Body of pancreas (tissue), 4 donors: ENCODE results near the gene DDT. TPM values are rescaled to one million over a fixed set of nuclear protein-coding genes. Genes with fewer than 3 reads are reported as not detected.
"Not testable (repeated sequence)": the region's sequence is repeated elsewhere in the genome, so short reads cannot be mapped to it uniquely, and the experiment has no call there.

Source experiments
- ATAC-seq: fragments of 150-250 bp; one replicate; pipeline ENCODE4 v1.9.1; 2016
- DNase-seq, 4 donors: peaks; one replicate each; pipeline ENCODE4 v3.0.0-alpha.2; 2019
- H3K27ac ChIP-seq, 4 donors: fragments of 200-600 bp; sonication (generic); 1 replicate in 3 of 4; 2 replicates in 1 of 4; pipeline versions ENCODE4 v1.5.1 to v1.6.1; 2016 to 2019; ENCODE audit warnings: mild to moderate bottlenecking in 1 of 4, mixed read lengths in 1 of 4, moderate library complexity in 1 of 4
- H3K27me3 ChIP-seq, 2 donors: fragments of 200-600 bp; sonication (generic); one replicate each; pipeline ENCODE4 v1.6.0; 2016; ENCODE audit warnings: mild to moderate bottlenecking in 1 of 2
- H3K36me3 ChIP-seq, 2 donors: fragments of 200-600 bp; sonication (generic); replicated peaks in 1 of 2; 2 replicates each; pipeline ENCODE4 v1.5.1; 2016; ENCODE audit warnings: low read depth in 2 of 2; ENCODE audit not compliant: insufficient read depth in 1 of 2
- H3K4me1 ChIP-seq: fragments of 200-600 bp; sonication (generic); one replicate; pipeline ENCODE4 v1.6.0; 2016
- H3K4me3 ChIP-seq, 2 donors: fragments of 200-600 bp; sonication (generic); 1 replicate in 1 of 2; 2 replicates in 1 of 2; pipeline ENCODE4 v1.5.1; 2016 to 2019
- H3K9me3 ChIP-seq, 3 donors: fragments of 200-600 bp; sonication (generic); 1 replicate in 2 of 3; 2 replicates in 1 of 3; pipeline ENCODE4 v1.5.1; 2016
- CTCF ChIP-seq, 7 experiments: fragments of 450-650 bp in 4 of 7; fragments of 200-600 bp in 3 of 7; sonication (generic) in 3 of 7; IDR thresholded peaks; one replicate each; pipeline ENCODE4 v1.5.1; 2016 to 2019; ENCODE audit warnings: antibody characterized with exemption in 7 of 7
- POLR2A ChIP-seq, 3 donors: fragments of 450-650 bp; IDR thresholded peaks; one replicate each; pipeline ENCODE4 v1.6.1; 2016; ENCODE audit warnings: antibody characterized with exemption in 3 of 3, mild to moderate bottlenecking in 2 of 3
- WGBS, 2 donors: methylation state at CpG; one replicate each; pipeline ENCODE4 v1.1.5; 2017; 5-methylcytosine and 5-hydroxymethylcytosine counted together
- intact Hi-C: fragments of 100-400 bp; cut with DNase I; formaldehyde crosslinking; loops from one replicate; pipeline ENCODE4 v1.15.1; 2023
- total RNA-seq, 2 donors: library from RNA; depleted of rRNA; stranded (reverse); fragments of >200 nt; gene quantifications; one replicate each; pipeline ENCODE4 v1.1.0, GENCODE V29; 2016

Gene DDT
- total RNA-seq, 2 donors from 2014 or later: 70.3 to 78.4 TPM

GRCh38 chr22:24003887-24004286, 29.6 kb upstream of the DDT start:
- WGBS, 2 donors: 67 to 80% methylated on average over 8 to 9 of the region's 9 CpGs
- Histone ChIP-seq H3K9me3 (no peaks in the 10 kb centered on the region), H3K27me3 (no peaks in the 10 kb centered on the region), H3K36me3 (no peaks in the 10 kb centered on the region), H3K4me1 (no peaks in the 10 kb centered on the region), H3K4me3 (no peak overlapping the region), H3K27ac (no peak overlapping the region)
- DNase-seq (no peak), ATAC-seq (no peak)
- TF ChIP-seq CTCF (IDR thresholded peaks at IDR 0.05): no peak
- no peak for TF ChIP-seq POLR2A (IDR thresholded peaks at IDR 0.05)
- intact Hi-C loops: no loop called here

DNA sequence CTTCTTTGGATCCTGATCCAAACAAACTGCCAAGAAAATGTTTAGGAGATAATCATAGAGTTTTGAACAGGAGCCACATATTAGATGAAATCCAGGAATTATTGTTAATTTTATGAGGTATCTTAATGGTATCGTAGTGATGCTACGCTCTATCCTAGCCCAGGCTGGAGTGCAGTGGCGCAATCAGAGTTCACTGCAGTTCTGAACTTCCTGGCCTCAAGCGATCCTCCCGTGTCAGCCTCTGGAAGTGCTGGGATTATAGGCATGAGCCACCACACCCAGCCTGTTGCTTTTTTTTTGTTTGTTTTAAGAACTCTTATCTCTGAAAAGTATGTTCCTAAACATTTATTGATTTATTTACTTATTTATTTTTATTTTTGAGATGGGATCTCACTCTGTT, 28.6 kb upstream of the DDT start:
- no peak for ATAC-seq
- intact Hi-C loops: no loop called here
- 83 to 85% methylated on average over 5 of the region's 5 CpGs for WGBS, 2 donors

DNA sequence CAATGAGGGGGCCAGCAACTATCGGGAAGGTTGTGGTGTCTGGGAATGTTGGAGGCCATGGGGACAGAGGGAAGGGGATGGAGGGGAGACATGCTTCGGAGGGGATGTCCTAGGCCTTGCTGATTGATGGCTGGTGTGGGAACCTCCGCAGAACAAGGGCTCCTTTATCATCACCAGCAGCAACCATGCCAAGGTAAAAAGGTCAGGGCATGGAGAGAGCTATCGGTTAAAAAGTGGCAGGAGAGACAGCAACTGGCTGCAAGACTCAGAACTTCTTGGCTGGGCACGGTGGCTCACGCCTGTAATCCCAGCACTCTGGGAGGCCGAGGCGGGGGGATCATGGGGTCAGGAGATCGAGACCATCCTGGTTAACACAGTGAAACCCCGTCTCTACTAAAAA, 28.0 kb upstream of the DDT start:
- Histone ChIP-seq H3K36me3 (no peaks in the 10 kb centered on the region), H3K4me1 (no peaks in the 10 kb centered on the region), H3K4me3 (no peak overlapping the region), H3K9me3 (no peaks in the 10 kb centered on the region), H3K27me3 (no peaks in the 10 kb centered on the region), H3K27ac (no peak overlapping the region)
- TF ChIP-seq CTCF (IDR thresholded peaks at IDR 0.05) (no peak), POLR2A (IDR thresholded peaks at IDR 0.05) (no peak)
- WGBS, 2 donors: 68 to 70% methylated on average over 10 of the region's 10 CpGs
- intact Hi-C loops: no loop called here
- DNase-seq (no peak), ATAC-seq (no peak)

More for the DNA sequence above, 28.6 kb upstream of the DDT start:
- Histone ChIP-seq H3K27ac (no peak overlapping the region), H3K4me3 (no peak overlapping the region), H3K36me3 (no peaks in the 10 kb centered on the region), H3K4me1 (no peaks in the 10 kb centered on the region), H3K27me3 (no peaks in the 10 kb centered on the region), H3K9me3 (no peaks in the 10 kb centered on the region)
- TF ChIP-seq POLR2A (IDR thresholded peaks at IDR 0.05): no peak
- TF ChIP-seq CTCF (IDR thresholded peaks at IDR 0.05): no peak
- DNase-seq: no peak

DNA sequence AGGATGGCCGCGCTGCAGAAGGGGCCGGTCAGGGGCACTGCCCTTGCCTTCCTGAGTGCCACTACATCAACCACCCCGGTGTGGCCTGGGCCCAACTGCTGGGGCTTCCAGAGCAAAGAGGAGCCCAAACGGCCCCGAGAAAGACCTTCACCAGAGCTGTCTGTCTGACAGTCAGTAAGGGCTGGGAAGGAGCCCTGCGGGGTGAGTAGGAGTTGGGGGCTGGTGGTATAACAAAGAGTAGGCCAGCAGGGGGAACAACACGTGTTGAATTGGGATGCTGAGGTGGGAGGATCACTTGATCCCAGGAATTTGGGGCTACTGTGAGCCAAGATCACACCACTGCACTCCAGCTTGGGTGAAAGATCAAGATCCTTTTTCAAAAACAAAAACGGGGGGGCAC, 27.1 kb upstream of the DDT start:
- ATAC-seq: no peak
- H3K27ac ChIP-seq: no peak overlapping the region
- intact Hi-C loops: no loop called here
- 79 to 80% methylated on average over 6 to 9 of the region's 9 CpGs for WGBS, 2 donors
- no peak for TF ChIP-seq CTCF (IDR thresholded peaks at IDR 0.05)
- TF ChIP-seq POLR2A (IDR thresholded peaks at IDR 0.05): no peak
- no peak overlapping the region for H3K4me3 ChIP-seq
- H3K27me3 ChIP-seq: no peaks in the 10 kb centered on the region
- H3K36me3 ChIP-seq: no peaks in the 10 kb centered on the region
- DNase-seq: no peak
- H3K4me1 ChIP-seq: no peaks in the 10 kb centered on the region
- no peaks in the 10 kb centered on the region for H3K9me3 ChIP-seq

DNA sequence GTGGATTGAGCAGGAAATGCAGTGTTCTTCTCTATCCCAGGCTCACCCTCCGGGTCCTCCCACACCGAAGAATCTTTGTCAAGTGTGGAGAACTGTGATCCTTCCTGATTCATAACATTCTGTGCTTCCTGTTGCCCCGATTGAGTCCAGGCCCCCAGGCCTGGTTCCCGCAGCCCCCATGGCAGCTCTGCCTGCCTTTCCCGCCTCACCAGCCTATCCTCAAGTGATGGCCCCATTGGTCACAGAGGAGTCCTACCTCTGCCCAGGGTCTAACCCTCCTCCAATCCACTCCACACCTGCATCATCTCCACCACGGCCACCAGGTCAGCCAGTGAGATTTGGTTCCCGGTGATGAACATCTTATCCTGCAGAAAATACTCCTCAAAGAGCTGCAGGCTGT, 25.5 kb upstream of the DDT start:
- not testable (repeated sequence) for ATAC-seq, H3K4me1 ChIP-seq, H3K36me3 ChIP-seq, H3K27me3 ChIP-seq, DNase-seq, H3K9me3 ChIP-seq, H3K27ac ChIP-seq, H3K4me3 ChIP-seq
- intact Hi-C loops: loop anchor here (5.0 kb wide), 1 partner anchor 47 kb away; no protein-coding TSS in a partner anchor
- 78 to 82% methylated on average over 6 to 7 of the region's 7 CpGs for WGBS, 2 donors
